ENCODE measurements around the gene INCENP.
"Not testable (repeated sequence)": the region's sequence is repeated elsewhere in the genome, so short reads cannot be mapped to it uniquely, and the experiment has no call there.

Gene INCENP

DNA sequence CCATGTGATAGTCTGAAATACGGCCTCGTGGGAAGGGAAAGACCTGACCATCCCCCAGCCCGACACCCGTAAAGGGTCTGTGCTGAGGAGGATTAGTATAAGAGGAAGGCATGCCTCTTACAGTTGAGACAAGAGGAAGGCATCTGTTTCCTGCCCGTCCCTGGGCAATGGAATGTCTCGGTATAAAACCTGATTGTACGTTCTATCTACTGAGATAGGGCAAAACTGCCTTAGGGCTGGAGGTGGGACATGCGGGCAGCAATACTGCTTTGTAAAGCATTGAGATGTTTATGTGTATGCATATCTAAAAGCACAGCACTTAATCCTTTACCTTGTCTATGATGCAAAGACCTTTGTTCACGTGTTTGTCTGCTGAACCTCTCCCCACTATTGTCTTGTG lies 71.2 kb downstream of the INCENP start:
- H3K36me3 ChIP-seq (ENCODE audit: control insufficient read depth in 1 of 2, insufficient read depth in 2 of 2, low read length in 2 of 2); H3K4me1 ChIP-seq (ENCODE audit: control insufficient read depth in 1 of 2, insufficient read depth in 2 of 2, low read length in 2 of 2); H3K4me3 ChIP-seq (ENCODE audit: low read depth in 1 of 2, low read length in 2 of 2); H3K27ac ChIP-seq (ENCODE audit: low read depth, low read length); H3K9me3 ChIP-seq (ENCODE audit: control insufficient read depth in 1 of 2, low read length in 2 of 2); H3K9ac ChIP-seq (ENCODE audit: low read depth in 1 of 2, low read length in 2 of 2): not testable (repeated sequence)
- peaks cover 12 to 18% of the 10 kb centered on the region in 2 donors for H3K27me3 ChIP-seq (ENCODE audit: control insufficient read depth in 1 of 2, insufficient read depth in 2 of 2, low read length in 2 of 2)

DNA sequence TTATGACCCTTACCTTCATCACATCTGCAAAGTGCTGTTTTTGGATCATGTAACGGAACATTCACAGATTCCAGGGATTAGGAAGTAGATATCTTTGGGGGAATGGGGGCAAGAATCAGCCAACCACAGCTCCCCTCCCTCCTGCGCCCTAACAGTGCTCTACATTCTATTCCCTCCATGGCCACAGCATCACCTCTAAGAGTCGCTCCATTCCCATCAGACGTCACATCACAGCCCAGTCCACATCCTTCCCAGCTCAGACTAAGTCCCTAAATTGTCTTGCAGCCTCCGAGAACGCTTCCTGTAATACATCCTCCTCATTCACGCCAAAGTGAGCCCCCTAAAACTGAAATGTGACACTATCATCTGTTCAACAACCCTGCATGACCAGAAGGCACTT lies 72.1 kb downstream of the INCENP start:
- H3K27me3 ChIP-seq (ENCODE audit: control insufficient read depth in 1 of 2, insufficient read depth in 2 of 2, low read length in 2 of 2) = peaks cover 6 to 14% of the 10 kb centered on the region in 2 donors
- H3K36me3 ChIP-seq (ENCODE audit: control insufficient read depth in 1 of 2, insufficient read depth in 2 of 2, low read length in 2 of 2) = no peaks in the 10 kb centered on the region
- no peaks in the 10 kb centered on the region for H3K4me1 ChIP-seq (ENCODE audit: control insufficient read depth in 1 of 2, insufficient read depth in 2 of 2, low read length in 2 of 2)
- H3K9ac ChIP-seq (ENCODE audit: low read depth in 1 of 2, low read length in 2 of 2) = no peak overlapping the region
- H3K4me3 ChIP-seq (ENCODE audit: low read depth in 1 of 2, low read length in 2 of 2) = no peak overlapping the region
- no peaks in the 10 kb centered on the region for H3K9me3 ChIP-seq (ENCODE audit: control insufficient read depth in 1 of 2, low read length in 2 of 2)
- H3K27ac ChIP-seq (ENCODE audit: low read depth, low read length) = no peak overlapping the region

DNA sequence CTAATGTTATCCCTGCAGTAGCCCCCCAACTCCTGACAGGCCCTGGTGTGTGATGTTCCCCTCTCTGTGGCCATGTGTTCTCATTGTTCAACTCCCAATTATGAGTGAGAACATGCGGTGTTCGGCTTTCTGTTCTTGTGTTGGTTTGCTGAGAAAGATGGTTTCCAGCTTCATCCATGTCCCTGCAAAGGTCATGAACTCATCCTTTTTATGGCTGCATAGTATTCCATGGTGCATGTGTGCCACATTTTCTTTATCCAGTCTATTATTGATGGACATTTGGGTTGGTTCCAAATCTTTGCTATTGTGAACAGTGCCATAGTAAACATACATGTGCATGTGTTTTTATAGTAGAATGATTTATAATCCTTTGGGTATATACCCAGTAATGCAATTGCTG lies 73.6 kb downstream of the INCENP start:
- H3K27me3 ChIP-seq (ENCODE audit: control insufficient read depth in 1 of 2, insufficient read depth in 2 of 2, low read length in 2 of 2) = peaks cover 6 to 13% of the 10 kb centered on the region in 2 donors
- not testable (repeated sequence) for H3K9ac ChIP-seq (ENCODE audit: low read depth in 1 of 2, low read length in 2 of 2); H3K4me1 ChIP-seq (ENCODE audit: control insufficient read depth in 1 of 2, insufficient read depth in 2 of 2, low read length in 2 of 2); H3K36me3 ChIP-seq (ENCODE audit: control insufficient read depth in 1 of 2, insufficient read depth in 2 of 2, low read length in 2 of 2); H3K4me3 ChIP-seq (ENCODE audit: low read depth in 1 of 2, low read length in 2 of 2); H3K9me3 ChIP-seq (ENCODE audit: control insufficient read depth in 1 of 2, low read length in 2 of 2); H3K27ac ChIP-seq (ENCODE audit: low read depth, low read length)

DNA sequence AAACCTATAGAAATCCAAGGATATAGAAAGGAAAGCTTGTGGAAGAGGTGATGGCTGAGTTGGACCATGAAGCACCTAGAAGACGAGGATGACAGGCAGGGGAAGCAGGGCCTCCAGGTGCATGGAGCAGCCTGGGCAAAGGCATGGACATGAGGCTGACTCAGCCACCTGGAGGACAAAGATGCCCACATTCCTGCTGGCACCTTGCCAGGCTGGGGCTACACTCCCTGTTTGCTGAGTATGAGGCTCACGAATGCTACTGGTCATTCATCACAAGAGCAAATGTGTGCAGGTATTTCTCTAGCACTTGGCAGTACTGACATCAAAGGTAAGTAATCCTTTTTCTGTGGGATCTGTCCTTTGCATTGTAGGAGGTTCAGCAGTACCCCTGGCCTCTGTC lies 77.6 kb downstream of the INCENP start:
- no peaks in the 10 kb centered on the region for H3K9me3 ChIP-seq (ENCODE audit: control insufficient read depth in 1 of 2, low read length in 2 of 2)
- no peak overlapping the region for H3K27ac ChIP-seq (ENCODE audit: low read depth, low read length)
- no peaks in the 10 kb centered on the region for H3K4me1 ChIP-seq (ENCODE audit: control insufficient read depth in 1 of 2, insufficient read depth in 2 of 2, low read length in 2 of 2)
- H3K27me3 ChIP-seq (ENCODE audit: control insufficient read depth in 1 of 2, insufficient read depth in 2 of 2, low read length in 2 of 2) = peaks cover 0 to 5% of the 10 kb centered on the region in 2 donors
- no peaks in the 10 kb centered on the region for H3K36me3 ChIP-seq (ENCODE audit: control insufficient read depth in 1 of 2, insufficient read depth in 2 of 2, low read length in 2 of 2)
- H3K9ac ChIP-seq (ENCODE audit: low read depth in 1 of 2, low read length in 2 of 2) = no peak overlapping the region
- H3K4me3 ChIP-seq (ENCODE audit: low read depth in 1 of 2, low read length in 2 of 2) = no peak overlapping the region
